ENCODE data around the gene PI4KA. TPM values are rescaled to one million over a fixed set of nuclear protein-coding genes. Genes with fewer than 3 reads are reported as not detected.
A peak's percentile ranks its signal among the peaks of the same experiment; 100 is the strongest.
"Not testable (repeated sequence)": the region's sequence is repeated elsewhere in the genome, so short reads cannot be mapped to it uniquely, and the experiment has no call there.

Gene PI4KA
- total RNA-seq, 2 experiments from 2014 or later, result 85.8 to 100 TPM

GRCh38 chr22:20744456-20744855 is 114.2 kb downstream of the PI4KA start:
- peaks cover 35% of the 10 kb centered on the region for H3K36me3 Mint-ChIP-seq (ENCODE audit: low read depth)
- no peak for DNase-seq
- H3K27ac Mint-ChIP-seq, result no peak overlapping the region
- no peaks in the 10 kb centered on the region for H3K4me1 Mint-ChIP-seq
- H3K27me3 Mint-ChIP-seq, result no peaks in the 10 kb centered on the region
- POLR2A ChIA-PET, result no interaction called here
- CTCF ChIA-PET, result no interaction called here
- H3K9me3 Mint-ChIP-seq, result no peaks in the 10 kb centered on the region
- H3K4me3 Mint-ChIP-seq, result no peak overlapping the region

GRCh38 chr22:20742764-20743163 is 115.8 kb downstream of the PI4KA start:
- no peak for DNase-seq
- Mint-ChIP-seq H3K4me3 (no peak overlapping the region), H3K4me1 (peaks cover 7% of the 10 kb centered on the region), H3K9me3 (no peaks in the 10 kb centered on the region), H3K36me3 (ENCODE audit: low read depth) (peaks cover 44% of the 10 kb centered on the region), H3K27me3 (no peaks in the 10 kb centered on the region), H3K27ac (no peak overlapping the region)
- POLR2A ChIA-PET, result no interaction called here
- CTCF ChIA-PET, result interaction anchor here (0.9 to 1.9 kb wide), 8 partner anchors 10 to 140 kb away, joined by 3 to 8 read pairs (median 3); no protein-coding TSS in a partner anchor

- peak; percentile 45 for DNase-seq
- Mint-ChIP-seq H3K27me3 (no peaks in the 10 kb centered on the region), H3K9me3 (no peaks in the 10 kb centered on the region), H3K4me3 (no peak overlapping the region), H3K36me3 (ENCODE audit: low read depth) (peaks cover 44% of the 10 kb centered on the region), H3K4me1 (peaks cover 7% of the 10 kb centered on the region), H3K27ac (no peak overlapping the region)
- ChIA-PET CTCF (interaction anchor here (0.6 to 1.9 kb wide), 16 partner anchors 10 to 324 kb away, joined by 3 to 10 read pairs (median 3); no protein-coding TSS in a partner anchor), POLR2A (interaction anchor here (1.2 kb wide), 1 partner anchor 39 kb away, joined by 3 read pairs; no protein-coding TSS in a partner anchor)
These were observed 116.7 kb downstream of the PI4KA start for GRCh38 chr22:20741634-20742581.

- POLR2A ChIA-PET, result interaction anchor here (1.2 kb wide), 1 partner anchor 38 kb away, joined by 3 read pairs; no protein-coding TSS in a partner anchor
- Mint-ChIP-seq H3K27ac (no peak overlapping the region), H3K36me3 (ENCODE audit: low read depth) (peaks cover 48% of the 10 kb centered on the region)
These were observed 117.5 kb downstream of the PI4KA start for GRCh38 chr22:20741008-20741633.

GRCh38 chr22:20740222-20740951 is 118.2 kb downstream of the PI4KA start:
- ChIA-PET POLR2A (no interaction called here), CTCF (interaction anchor here (0.6 to 1.9 kb wide), 4 partner anchors 106 to 322 kb away, joined by 3 to 10 read pairs (median 4); no protein-coding TSS in a partner anchor)
- peaks cover 50% of the 10 kb centered on the region for H3K36me3 Mint-ChIP-seq (ENCODE audit: low read depth)
- H3K4me3 Mint-ChIP-seq, result no peak overlapping the region
- no peak for DNase-seq
- no peaks in the 10 kb centered on the region for H3K27me3 Mint-ChIP-seq
- H3K27ac Mint-ChIP-seq, result no peak overlapping the region
- peaks cover 7% of the 10 kb centered on the region for H3K4me1 Mint-ChIP-seq
- H3K9me3 Mint-ChIP-seq, result no peaks in the 10 kb centered on the region

More at GRCh38 chr22:20741008-20741633, 117.5 kb downstream of the PI4KA start:
- H3K4me1 Mint-ChIP-seq, result peaks cover 7% of the 10 kb centered on the region
- no peaks in the 10 kb centered on the region for H3K9me3 Mint-ChIP-seq
- DNase-seq, result no peak
- no peaks in the 10 kb centered on the region for H3K27me3 Mint-ChIP-seq
- no peak overlapping the region for H3K4me3 Mint-ChIP-seq
- CTCF ChIA-PET, result interaction anchor here (0.6 to 1.9 kb wide), 13 partner anchors 9 to 323 kb away, joined by 3 to 10 read pairs (median 3); no protein-coding TSS in a partner anchor

GRCh38 chr22:20738394-20739089 is 120.1 kb downstream of the PI4KA start:
- ChIA-PET POLR2A (no interaction called here), CTCF (interaction anchor here (0.8 kb wide), 1 partner anchor 36 kb away, joined by 3 read pairs; no protein-coding TSS in a partner anchor)
- H3K27me3 Mint-ChIP-seq, result no peaks in the 10 kb centered on the region
- DNase-seq, result no peak
- H3K4me1 Mint-ChIP-seq, result peaks cover 7% of the 10 kb centered on the region
- H3K9me3 Mint-ChIP-seq, result no peaks in the 10 kb centered on the region
- no peak overlapping the region for H3K27ac Mint-ChIP-seq
- H3K36me3 Mint-ChIP-seq (ENCODE audit: low read depth), result peaks cover 43% of the 10 kb centered on the region
- no peak overlapping the region for H3K4me3 Mint-ChIP-seq

GRCh38 chr22:20736891-20737290 is 121.7 kb downstream of the PI4KA start:
- DNase-seq, H3K9me3 Mint-ChIP-seq, H3K27me3 Mint-ChIP-seq, H3K27ac Mint-ChIP-seq, POLR2A ChIA-PET, CTCF ChIA-PET, H3K4me1 Mint-ChIP-seq, H3K4me3 Mint-ChIP-seq: not testable (repeated sequence)
- peaks cover 37% of the 10 kb centered on the region for H3K36me3 Mint-ChIP-seq (ENCODE audit: low read depth)

- DNase-seq, H3K9me3 Mint-ChIP-seq, H3K27me3 Mint-ChIP-seq, CTCF ChIA-PET, H3K27ac Mint-ChIP-seq, POLR2A ChIA-PET, H3K4me3 Mint-ChIP-seq, H3K4me1 Mint-ChIP-seq: not testable (repeated sequence)
- H3K36me3 Mint-ChIP-seq (ENCODE audit: low read depth), result peaks cover 25% of the 10 kb centered on the region
These were observed 123.1 kb downstream of the PI4KA start for GRCh38 chr22:20735356-20736162.

- H3K4me3 Mint-ChIP-seq, H3K27me3 Mint-ChIP-seq, H3K9me3 Mint-ChIP-seq, DNase-seq, H3K27ac Mint-ChIP-seq, H3K4me1 Mint-ChIP-seq, POLR2A ChIA-PET: not testable (repeated sequence)
- H3K36me3 Mint-ChIP-seq (ENCODE audit: low read depth), result peaks cover 25% of the 10 kb centered on the region
- CTCF ChIA-PET, result interaction anchor here (1.4 kb wide), 1 partner anchor 9 kb away, joined by 3 read pairs; no protein-coding TSS in a partner anchor
These were observed 126.2 kb downstream of the PI4KA start for GRCh38 chr22:20732431-20732830.

- ChIA-PET POLR2A (no interaction called here), CTCF (no interaction called here)
- Mint-ChIP-seq H3K4me1 (no peaks in the 10 kb centered on the region), H3K9me3 (no peaks in the 10 kb centered on the region), H3K36me3 (ENCODE audit: low read depth) (peaks cover 24% of the 10 kb centered on the region), H3K27me3 (no peaks in the 10 kb centered on the region), H3K4me3 (no peak overlapping the region), H3K27ac (no peak overlapping the region)
- no peak for DNase-seq
These were observed 129.4 kb downstream of the PI4KA start for GRCh38 chr22:20729194-20729593.

- Mint-ChIP-seq H3K36me3 (ENCODE audit: low read depth) (peaks cover 24% of the 10 kb centered on the region), H3K4me3 (no peak overlapping the region), H3K4me1 (no peaks in the 10 kb centered on the region), H3K27me3 (no peaks in the 10 kb centered on the region), H3K9me3 (no peaks in the 10 kb centered on the region), H3K27ac (no peak overlapping the region)
- no peak for DNase-seq
- ChIA-PET POLR2A (no interaction called here), CTCF (no interaction called here)
These were observed 130.0 kb downstream of the PI4KA start for GRCh38 chr22:20728523-20729190.
